HL-60/S4 treated with retinoic acid at 250 ng/mL for 4 days and 3 days (cell line): ENCODE results near the gene AZI2.

Source experiments
- in situ Hi-C: fragments of 300-500 bp; cut with MboI; formaldehyde crosslinking; loops from 2 replicates; pipeline ENCODE4 v1.7.0; 2022; ENCODE audit warnings: low sequenced_read_pairs

The AZI2 gene

DNA sequence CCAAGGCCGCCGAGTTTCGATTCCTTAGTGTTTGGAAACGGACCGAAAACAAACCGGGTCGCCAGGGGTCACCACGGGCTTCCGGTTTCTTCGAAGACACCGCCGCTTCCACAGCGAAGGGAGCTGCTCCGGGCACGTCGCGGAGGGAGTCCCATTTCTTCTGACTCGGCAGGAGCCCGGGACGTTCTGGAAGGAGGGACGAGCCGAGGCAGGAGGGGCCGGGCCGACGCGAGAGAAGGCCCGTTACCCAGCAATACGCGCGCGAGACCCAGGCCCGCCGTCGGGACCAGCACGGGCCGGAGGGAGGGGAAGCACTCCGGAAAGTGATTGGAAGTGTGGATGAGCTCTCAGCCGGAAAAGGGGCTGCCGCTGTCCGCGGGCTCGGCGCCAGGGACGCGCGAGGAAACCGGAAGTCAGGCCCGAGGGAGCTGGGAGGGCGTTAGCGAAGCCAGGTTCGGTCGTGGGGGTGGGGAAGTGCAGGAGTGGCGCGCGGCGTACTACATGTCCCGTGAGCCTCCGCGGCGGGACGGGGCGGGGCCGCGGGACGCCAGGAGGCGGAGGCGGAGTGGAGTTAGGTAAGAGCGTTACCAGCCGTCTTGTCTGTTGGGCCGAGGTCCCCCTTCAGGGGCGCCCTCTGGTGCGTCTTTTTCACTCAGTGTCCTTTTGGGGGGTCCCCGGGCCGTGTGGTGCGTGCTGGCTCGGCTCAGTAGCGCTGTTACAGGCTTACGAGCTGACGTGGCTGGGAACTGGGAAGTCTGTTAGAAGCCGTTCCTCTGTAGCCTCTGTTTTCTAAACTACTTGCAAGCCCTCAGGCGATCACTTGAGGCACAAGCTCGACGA, at the start of gene AZI2, which contains the start of gene ZCWPW2:
TSS of gene AZI2 (minus strand) at position 196 of the 840 bp plus-strand sequence. CDS start 8,207 bp downstream, outside the sequence.
TSS of gene ZCWPW2 (plus strand) at position 93 of the 840 bp plus-strand sequence. CDS start 64,348 bp downstream, outside the sequence.
- in situ Hi-C loops: no loop called here

GRCh38 chr3:28388978-28389377, 40.4 kb upstream of the AZI2 start:
- in situ Hi-C loops: no loop called here

DNA sequence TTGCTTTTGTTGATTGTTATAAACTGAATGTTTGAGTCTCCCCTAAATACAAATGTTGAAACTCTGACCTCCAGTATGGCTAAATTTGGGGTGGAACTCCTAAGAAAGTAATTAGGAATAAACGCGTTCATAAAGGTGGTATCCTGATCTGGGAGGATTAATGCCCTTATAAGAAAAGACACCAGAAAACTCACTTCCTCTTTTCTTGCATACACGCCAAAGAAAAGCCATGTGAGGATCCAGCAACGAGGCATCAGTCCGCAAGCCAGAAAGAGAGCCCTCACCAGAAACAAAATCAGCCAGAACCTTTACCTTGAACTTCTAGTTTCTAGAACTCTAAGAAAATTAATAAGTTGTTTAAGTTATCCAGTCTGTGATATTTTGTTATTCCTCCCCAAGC, 37.4 kb upstream of the AZI2 start:
- in situ Hi-C loops: no loop called here

DNA sequence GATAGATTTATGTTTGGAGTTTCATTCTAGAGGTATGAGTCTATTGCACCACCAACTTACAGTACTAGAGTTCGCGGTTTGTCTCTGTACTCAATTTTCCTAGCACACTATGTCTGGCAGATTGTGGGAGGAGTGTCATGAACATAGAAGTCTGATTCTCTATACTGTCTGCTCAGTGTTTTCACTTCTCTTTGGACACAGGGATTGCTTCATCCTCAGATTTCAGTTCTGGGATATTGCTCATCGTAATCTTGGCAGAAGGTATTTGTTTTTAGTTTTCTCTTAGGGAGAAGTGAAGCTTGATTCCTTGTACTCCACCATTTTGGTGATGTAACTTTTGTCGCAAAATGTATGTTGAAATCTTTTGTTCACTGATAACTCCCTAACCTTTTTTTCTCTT, 27.8 kb upstream of the AZI2 start:
- in situ Hi-C loops: no loop called here

- in situ Hi-C loops: no loop called here
Measured at GRCh38 chr3:28349469-28350000, 911 bp upstream of the AZI2 start.

- in situ Hi-C loops: no loop called here
Measured at GRCh38 chr3:28348265-28348628, 377 bp downstream of the AZI2 start.

- in situ Hi-C loops: no loop called here
Measured at GRCh38 chr3:28347374-28348264, 1.0 kb downstream of the AZI2 start.

DNA sequence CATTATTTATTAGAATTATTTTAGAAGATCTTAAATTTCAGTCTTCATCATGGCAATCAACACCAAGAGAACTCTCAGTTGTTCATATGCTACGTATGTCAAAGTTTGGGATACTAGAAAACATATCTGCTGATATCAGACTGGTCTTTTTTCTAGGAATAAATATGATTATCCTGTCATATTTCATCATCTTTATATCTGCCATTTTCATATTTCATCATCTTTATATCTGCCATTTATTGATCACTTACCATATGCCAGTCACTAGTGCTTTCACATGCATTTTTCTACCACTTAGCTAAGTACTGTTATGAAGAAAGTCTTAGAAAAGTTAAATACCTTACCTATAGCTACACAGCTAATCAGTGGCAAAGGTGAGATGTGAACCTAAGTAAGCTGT, 2.9 kb downstream of the AZI2 start:
- in situ Hi-C loops: no loop called here

GRCh38 chr3:28343144-28343543, 5.5 kb downstream of the AZI2 start:
- in situ Hi-C loops: no loop called here

- in situ Hi-C loops: no loop called here
Measured at GRCh38 chr3:28337230-28337629, 11.4 kb downstream of the AZI2 start.

GRCh38 chr3:28335246-28335645, 13.4 kb downstream of the AZI2 start:
- in situ Hi-C loops: no loop called here

DNA sequence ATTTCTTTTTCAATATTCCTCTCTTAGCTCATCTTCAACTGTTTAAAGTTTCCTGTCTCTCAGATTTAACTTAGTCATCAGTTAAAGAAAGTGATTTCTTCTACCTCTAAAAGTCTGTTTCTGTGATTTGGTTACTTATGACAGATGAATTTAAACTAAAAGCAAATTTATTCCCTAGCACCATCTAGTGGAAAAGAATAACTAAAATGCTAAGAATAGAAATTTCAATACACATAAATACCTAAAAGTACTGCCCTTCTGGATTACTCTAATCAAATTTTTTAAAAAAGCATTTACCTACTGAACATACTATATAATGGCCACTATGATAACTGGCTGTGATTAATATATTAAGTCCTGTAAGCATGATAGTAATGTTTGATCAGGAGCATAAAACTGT, 14.1 kb downstream of the AZI2 start:
- in situ Hi-C loops: no loop called here

DNA sequence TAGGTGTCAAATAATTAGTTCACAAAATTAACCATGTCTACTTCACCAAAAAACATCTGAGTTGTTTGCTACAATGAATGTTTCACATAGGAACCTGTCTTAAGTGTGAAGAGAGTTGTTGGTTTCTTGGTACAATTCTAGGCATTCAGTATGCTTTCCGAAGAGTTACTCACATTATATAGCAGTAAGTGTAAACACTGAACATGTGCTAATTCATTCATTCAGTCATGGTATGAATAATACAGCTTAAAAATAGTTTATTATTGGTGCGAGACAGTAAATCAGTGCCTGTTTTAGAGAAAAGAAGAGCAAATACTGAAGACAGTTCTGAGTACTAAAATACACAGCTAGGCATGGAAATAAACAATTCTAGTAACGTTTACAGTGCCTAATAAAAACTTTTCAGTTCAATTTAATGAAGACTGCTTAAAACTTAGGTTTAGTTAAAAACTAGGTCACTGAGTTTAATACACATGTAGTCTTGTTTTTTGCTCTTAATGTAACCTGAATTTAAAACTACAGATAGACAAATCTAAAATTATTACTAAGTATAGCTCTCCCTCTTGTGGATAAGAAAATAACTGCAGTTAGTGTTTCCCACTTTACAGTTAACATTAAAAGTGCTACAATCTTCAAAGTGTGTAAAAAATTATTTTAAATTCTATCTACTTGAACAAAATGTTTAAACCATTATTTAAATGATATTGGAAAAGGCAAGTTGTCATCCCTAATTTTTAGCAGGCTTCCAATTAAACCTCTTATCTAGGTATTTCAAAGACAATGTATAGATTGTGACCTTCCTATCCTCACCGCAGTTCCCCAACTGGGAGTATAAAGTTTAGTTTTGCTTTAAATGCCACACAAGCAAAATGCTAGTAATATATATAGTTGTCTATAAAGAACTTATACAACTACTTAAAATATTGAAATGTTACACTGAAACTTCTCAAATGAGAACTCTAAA, 20.2 kb downstream of the AZI2 start:
- in situ Hi-C loops: no loop called here

GRCh38 chr3:28326458-28326926, 22.1 kb downstream of the AZI2 start:
- in situ Hi-C loops: no loop called here

DNA sequence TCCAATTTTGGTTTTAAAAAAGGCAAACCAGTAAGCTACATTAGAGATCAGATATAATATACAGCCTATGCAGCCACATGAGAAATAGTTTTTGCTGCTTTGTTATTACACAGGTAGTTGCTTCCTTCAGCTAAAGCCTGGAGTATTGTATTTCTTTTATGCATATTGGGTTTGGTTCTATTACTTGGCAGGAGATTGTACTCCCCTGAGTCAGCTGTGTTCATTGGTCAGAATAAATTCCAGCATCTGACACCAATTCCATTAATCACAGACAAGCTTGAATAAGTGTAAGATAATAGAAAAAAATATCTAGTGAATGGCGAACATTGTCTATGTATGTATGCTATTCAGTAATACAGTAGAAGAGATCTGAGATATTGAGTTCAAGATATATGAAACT, 26.2 kb downstream of the AZI2 start:
- in situ Hi-C loops: no loop called here

- in situ Hi-C loops: no loop called here
Measured at GRCh38 chr3:28320981-28321380, 27.6 kb downstream of the AZI2 start.

- in situ Hi-C loops: no loop called here
Measured at GRCh38 chr3:28317438-28318022, 31.1 kb downstream of the AZI2 start.

- in situ Hi-C loops: no loop called here
Measured at GRCh38 chr3:28316226-28316625, 32.4 kb downstream of the AZI2 start.

GRCh38 chr3:28315711-28316110, 32.9 kb downstream of the AZI2 start:
- in situ Hi-C loops: no loop called here

- in situ Hi-C loops: no loop called here
Measured at GRCh38 chr3:28308196-28308595, 40.4 kb downstream of the AZI2 start.
